SK-N-MC (cell line): ENCODE measurements around the gene CPNE9.

Experiments used
- EZH2 ChIP-seq: fragments of 200-600 bp; sonication (generic); IDR thresholded peaks from one replicate; pipeline ENCODE4 v1.6.1; 2017; ENCODE audit warnings: antibody characterized with exemption
- POLR2AphosphoS5 ChIP-seq: IDR thresholded peaks from 2 replicates; pipeline ENCODE4 v1.6.1; 2012; ENCODE audit warnings: mild to moderate bottlenecking, low read depth, low read length, borderline replicate concordance

DNA sequence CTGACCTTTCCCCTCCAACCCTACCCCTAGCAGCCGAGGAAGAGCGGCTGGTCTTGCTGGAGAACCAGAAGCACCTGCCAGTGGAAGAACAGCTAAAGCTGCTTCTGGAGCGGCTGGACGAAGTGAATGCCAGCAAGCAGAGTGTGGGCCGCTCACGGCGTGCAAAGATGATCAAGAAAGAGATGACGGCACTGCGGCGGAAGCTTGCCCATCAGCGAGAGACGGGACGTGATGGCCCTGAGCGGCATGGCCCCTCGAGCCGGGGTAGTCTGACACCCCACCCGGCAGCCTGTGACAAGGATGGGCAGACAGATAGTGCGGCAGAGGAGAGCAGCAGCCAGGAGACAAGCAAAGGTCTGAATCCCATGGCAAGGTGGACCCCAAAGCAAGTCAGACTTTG, 39.9 kb downstream of the CPNE9 start:
- TF ChIP-seq EZH2 (no peak), POLR2AphosphoS5 (no peak)
